K562 (cell line): ENCODE results near the gene GDF11. TPM values are rescaled to one million over a fixed set of nuclear protein-coding genes. Genes with fewer than 3 reads are reported as not detected.

ENCODE experiments used
- ELF4 ChIP-seq: fragments of 450-650 bp; formaldehyde crosslinking; IDR thresholded peaks from 2 replicates; pipeline ENCODE4 v1.4.0; 2022; ENCODE audit warnings: missing genetic modification characterization
- FOSL1 ChIP-seq: fragments of 200-800 bp; sonication (Bioruptor generic); conservative IDR thresholded peaks from 2 replicates; pipeline ENCODE4 v1.6.1; 2016; ENCODE audit warnings: missing genetic modification characterization, missing compliant biosample characterization
- JUNB ChIP-seq: fragments of 450-650 bp; formaldehyde crosslinking; conservative IDR thresholded peaks from 2 replicates; pipeline ENCODE4 v1.4.0; 2020; ENCODE audit warnings: mild to moderate bottlenecking
- JUND ChIP-seq, 2 experiments: IDR thresholded peaks; 2 replicates in 1 of 2; 3 replicates in 1 of 2; pipeline ENCODE4 v1.6.1; 2011; ENCODE audit warnings: borderline replicate concordance in 2 of 2, low read depth in 2 of 2, low read length in 2 of 2, improper control_type of control experiment in 1 of 2, missing biosample characterization in 1 of 2, missing genetic modification characterization in 1 of 2, missing genetic modification reagents in 1 of 2
- MAZ ChIP-seq, 2 experiments: fragments of 450-650 bp in 1 of 2; sonication (generic) in 1 of 2; formaldehyde crosslinking; IDR thresholded peaks in 1 of 2; conservative IDR thresholded peaks in 1 of 2; 2 replicates each; pipeline versions ENCODE4 v1.4.0 to v1.5.0; 2020; ENCODE audit warnings: mild to moderate bottlenecking in 1 of 2, missing genetic modification reagents in 1 of 2
- RAD21 ChIP-seq, 2 experiments: fragments of 250-450 bp in 1 of 2; fragments of 450-650 bp in 1 of 2; sonication (Bioruptor Pico) in 1 of 2; formaldehyde crosslinking in 1 of 2; IDR thresholded peaks in 1 of 2; conservative IDR thresholded peaks in 1 of 2; 2 replicates each; pipeline versions ENCODE4 v1.4.0 to v1.8.0; 2020 to 2022; ENCODE audit warnings: mild to moderate bottlenecking in 2 of 2, moderate library complexity in 1 of 2
- RB1 ChIP-seq: fragments of 450-650 bp; IDR thresholded peaks from 2 replicates; pipeline ENCODE4 v1.6.1; 2017; ENCODE audit warnings: low read depth, mild to moderate bottlenecking
- ZBTB7A ChIP-seq: IDR thresholded peaks from 2 replicates; pipeline ENCODE4 v1.6.1; 2011; ENCODE audit warnings: low read depth, mild to moderate bottlenecking, low read length, moderate library complexity, borderline replicate concordance; ENCODE audit not compliant: control insufficient read depth
- ZNF764 ChIP-seq: fragments of 250-450 bp; sonication (Bioruptor Pico); IDR thresholded peaks from 2 replicates; pipeline ENCODE4 v1.4.0; 2020; ENCODE audit warnings: low read depth, mild to moderate bottlenecking, moderate library complexity
- polyA plus RNA-seq, 8 experiments: library from polyadenylated mRNA; depleted of rRNA in 4 of 8; stranded (reverse) in 5 of 8; unstranded in 3 of 8; fragments of >200 nt; fragmentation: Nextera tagmentation in 2 of 8; fragmentation: Illumina TruSeq in 1 of 8; extraction: Ambion mirVana in 2 of 8; extraction: Trizol in 1 of 8; gene quantifications; 2 replicates each; pipeline versions ENCODE4 v1.2.1 to v1.2.3, GENCODE V29; 2011 to 2014; ENCODE audit warnings: inconsistent platforms in 1 of 8, missing spikeins in 1 of 8
- total RNA-seq, 7 experiments: library from RNA; depleted of rRNA in 6 of 7; stranded (reverse); fragments of >200 nt in 6 of 7; fragmentation: Illumina TruSeq in 2 of 7; extraction: Trizol in 2 of 7; gene quantifications; 2 replicates each; pipeline versions ENCODE4 v1.2.1 to v1.2.3, GENCODE V29; 2011 to 2021; ENCODE audit warnings: low replicate concordance in 1 of 7
- TF ChIP-seq, protein P1 (sequence below): fragments of 200-800 bp; sonication (Bioruptor generic); IDR thresholded peaks from 2 replicates; pipeline ENCODE4 v1.6.1; 2017; ENCODE audit warnings: missing genetic modification characterization, missing compliant biosample characterization
- TF ChIP-seq, protein P2 (sequence below), 3 experiments: fragments of 200-800 bp in 1 of 3; sonication (Bioruptor generic) in 1 of 3; sonication (generic) in 1 of 3; formaldehyde crosslinking in 1 of 3; IDR thresholded peaks; 2 replicates each; pipeline versions ENCODE4 v1.6.1 to v1.8.0; 2016 to 2022; ENCODE audit warnings: mild to moderate bottlenecking in 2 of 3, missing compliant biosample characterization in 2 of 3, missing genetic modification characterization in 2 of 3, missing genetic modification reagents in 1 of 3
- TF ChIP-seq, protein P3 (sequence below): IDR thresholded peaks from 2 replicates; pipeline ENCODE4 v1.6.1; 2011; ENCODE audit warnings: borderline replicate concordance, low read depth, mild to moderate bottlenecking, moderate library complexity, low read length; ENCODE audit not compliant: insufficient read depth, poor library complexity, severe bottlenecking
- TF ChIP-seq, protein P4 (sequence below), 3 experiments: IDR thresholded peaks in 2 of 3; conservative IDR thresholded peaks in 1 of 3; 2 replicates each; pipeline ENCODE4 v1.5.1; 2011 to 2012; ENCODE audit warnings: low read length in 3 of 3, mild to moderate bottlenecking in 3 of 3, control low read depth in 2 of 3, improper control_type of control experiment in 1 of 3, inconsistent platforms in 1 of 3, low read depth in 1 of 3, mixed read lengths in 1 of 3, moderate library complexity in 1 of 3; ENCODE audit not compliant: insufficient read depth in 2 of 3

The GDF11 gene
- total and polyA plus RNA-seq, 9 of the 15 experiments (the other 6 are each of a cell fraction or from before 2014, with no cell fraction given): 1.4 to 15.7 (median 4.8) TPM

DNA sequence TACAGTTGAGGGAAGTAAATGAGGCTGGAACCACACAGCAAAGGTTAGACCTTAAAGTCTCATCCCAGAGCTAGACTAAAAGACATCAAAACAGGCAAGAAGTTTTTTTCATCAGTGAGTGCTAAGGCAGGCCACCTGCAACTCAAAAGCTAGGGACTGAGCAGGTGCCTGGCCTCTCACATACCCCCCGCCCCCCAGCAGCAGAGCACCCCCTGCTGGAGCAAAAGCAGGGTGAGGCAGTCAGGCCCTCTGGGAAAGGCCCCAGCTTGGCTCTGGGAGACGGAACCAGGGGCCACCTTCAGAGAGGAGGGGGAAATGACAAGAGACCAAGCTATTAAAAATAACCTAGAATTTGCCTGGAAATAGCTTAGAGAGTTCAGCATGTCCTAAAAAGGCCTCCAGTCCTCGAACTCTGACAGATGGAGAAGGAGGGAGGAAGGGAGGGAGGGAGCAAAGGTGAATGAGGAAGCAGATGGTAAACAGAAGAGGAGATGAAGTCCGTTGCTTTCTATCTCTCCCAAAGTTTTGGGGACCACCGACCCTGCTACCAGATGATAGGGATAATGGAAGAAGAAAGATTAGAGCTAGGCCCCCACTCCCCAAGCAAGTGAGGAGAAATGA is 37.0 kb upstream of the GDF11 start (continued):
- TF ChIP-seq, protein P1, sequence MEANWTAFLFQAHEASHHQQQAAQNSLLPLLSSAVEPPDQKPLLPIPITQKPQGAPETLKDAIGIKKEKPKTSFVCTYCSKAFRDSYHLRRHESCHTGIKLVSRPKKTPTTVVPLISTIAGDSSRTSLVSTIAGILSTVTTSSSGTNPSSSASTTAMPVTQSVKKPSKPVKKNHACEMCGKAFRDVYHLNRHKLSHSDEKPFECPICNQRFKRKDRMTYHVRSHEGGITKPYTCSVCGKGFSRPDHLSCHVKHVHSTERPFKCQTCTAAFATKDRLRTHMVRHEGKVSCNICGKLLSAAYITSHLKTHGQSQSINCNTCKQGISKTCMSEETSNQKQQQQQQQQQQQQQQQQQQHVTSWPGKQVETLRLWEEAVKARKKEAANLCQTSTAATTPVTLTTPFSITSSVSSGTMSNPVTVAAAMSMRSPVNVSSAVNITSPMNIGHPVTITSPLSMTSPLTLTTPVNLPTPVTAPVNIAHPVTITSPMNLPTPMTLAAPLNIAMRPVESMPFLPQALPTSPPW (CRISPR knock-in tag): peak; percentile 55
- TF ChIP-seq RAD21 (CRISPR knock-in tag; conservative IDR thresholded peaks at IDR 0.05 in 1 of 2, IDR thresholded peaks at IDR 0.05 in 1 of 2) (peak; percentile 22 to 51; a peak in 2 of 4 replicates), ZNF764 (peak; percentile 78; the same call in 1 of the 2 replicates), JUND (IDR thresholded peaks at IDR 0.05; ENCODE audit: borderline replicate concordance, low read depth, low read length) (0 out of 2 replicates have a peak, but pooled peaks have one; percentile 3), JUND (tag; IDR thresholded peaks at IDR 0.05; ENCODE audit: borderline replicate concordance, low read depth, low read length) (no peak), ELF4 (CRISPR knock-in tag) (no peak), FOSL1 (tag) (no peak), RB1 (0 out of 2 replicates have a peak, but pooled peaks have one; percentile 13), JUNB (CRISPR knock-in tag) (no peak), MAZ (CRISPR knock-in tag; conservative IDR thresholded peaks at IDR 0.05 in 1 of 2, IDR thresholded peaks at IDR 0.05 in 1 of 2) (peak; percentile 73 to 84; a peak in 3 of 4 replicates), ZBTB7A (peak; percentile 75; the same call in 1 of the 2 replicates)
- TF ChIP-seq, protein P2, sequence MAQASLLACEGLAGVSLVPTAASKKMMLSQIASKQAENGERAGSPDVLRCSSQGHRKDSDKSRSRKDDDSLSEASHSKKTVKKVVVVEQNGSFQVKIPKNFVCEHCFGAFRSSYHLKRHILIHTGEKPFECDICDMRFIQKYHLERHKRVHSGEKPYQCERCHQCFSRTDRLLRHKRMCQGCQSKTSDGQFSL (CRISPR knock-in tag; IDR thresholded peaks at IDR 0.05): 0 out of 2 replicates have a peak, but pooled peaks have one; percentile 47
- TF ChIP-seq, protein P2 (tag; IDR thresholded peaks at IDR 0.05): no peak
- TF ChIP-seq, protein P3, sequence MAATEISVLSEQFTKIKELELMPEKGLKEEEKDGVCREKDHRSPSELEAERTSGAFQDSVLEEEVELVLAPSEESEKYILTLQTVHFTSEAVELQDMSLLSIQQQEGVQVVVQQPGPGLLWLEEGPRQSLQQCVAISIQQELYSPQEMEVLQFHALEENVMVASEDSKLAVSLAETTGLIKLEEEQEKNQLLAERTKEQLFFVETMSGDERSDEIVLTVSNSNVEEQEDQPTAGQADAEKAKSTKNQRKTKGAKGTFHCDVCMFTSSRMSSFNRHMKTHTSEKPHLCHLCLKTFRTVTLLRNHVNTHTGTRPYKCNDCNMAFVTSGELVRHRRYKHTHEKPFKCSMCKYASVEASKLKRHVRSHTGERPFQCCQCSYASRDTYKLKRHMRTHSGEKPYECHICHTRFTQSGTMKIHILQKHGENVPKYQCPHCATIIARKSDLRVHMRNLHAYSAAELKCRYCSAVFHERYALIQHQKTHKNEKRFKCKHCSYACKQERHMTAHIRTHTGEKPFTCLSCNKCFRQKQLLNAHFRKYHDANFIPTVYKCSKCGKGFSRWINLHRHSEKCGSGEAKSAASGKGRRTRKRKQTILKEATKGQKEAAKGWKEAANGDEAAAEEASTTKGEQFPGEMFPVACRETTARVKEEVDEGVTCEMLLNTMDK: peak; percentile 91
- TF ChIP-seq, protein P4, sequence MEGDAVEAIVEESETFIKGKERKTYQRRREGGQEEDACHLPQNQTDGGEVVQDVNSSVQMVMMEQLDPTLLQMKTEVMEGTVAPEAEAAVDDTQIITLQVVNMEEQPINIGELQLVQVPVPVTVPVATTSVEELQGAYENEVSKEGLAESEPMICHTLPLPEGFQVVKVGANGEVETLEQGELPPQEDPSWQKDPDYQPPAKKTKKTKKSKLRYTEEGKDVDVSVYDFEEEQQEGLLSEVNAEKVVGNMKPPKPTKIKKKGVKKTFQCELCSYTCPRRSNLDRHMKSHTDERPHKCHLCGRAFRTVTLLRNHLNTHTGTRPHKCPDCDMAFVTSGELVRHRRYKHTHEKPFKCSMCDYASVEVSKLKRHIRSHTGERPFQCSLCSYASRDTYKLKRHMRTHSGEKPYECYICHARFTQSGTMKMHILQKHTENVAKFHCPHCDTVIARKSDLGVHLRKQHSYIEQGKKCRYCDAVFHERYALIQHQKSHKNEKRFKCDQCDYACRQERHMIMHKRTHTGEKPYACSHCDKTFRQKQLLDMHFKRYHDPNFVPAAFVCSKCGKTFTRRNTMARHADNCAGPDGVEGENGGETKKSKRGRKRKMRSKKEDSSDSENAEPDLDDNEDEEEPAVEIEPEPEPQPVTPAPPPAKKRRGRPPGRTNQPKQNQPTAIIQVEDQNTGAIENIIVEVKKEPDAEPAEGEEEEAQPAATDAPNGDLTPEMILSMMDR (IDR thresholded peaks at IDR 0.05 in 2 of 3, conservative IDR thresholded peaks at IDR 0.05 in 1 of 3; ENCODE audit: insufficient read depth in 2 of 3, low read depth in 1 of 3, low read length in 3 of 3): peak; percentile 72 to 91 (median 81)
